ENCODE measurements around the gene GRID2.
A peak's percentile ranks its signal among the peaks of the same experiment; 100 is the strongest.

The GRID2 gene

GRCh38 chr4:93722446-93722845 is 1418.7 kb downstream of the GRID2 start:
- DNase-seq, result no peak

- no peak for DNase-seq
Measured at GRCh38 chr4:93730251-93730650, 1426.5 kb downstream of the GRID2 start.

- no peak for DNase-seq
Measured at GRCh38 chr4:93730760-93731159, 1427.0 kb downstream of the GRID2 start.

GRCh38 chr4:93731456-93731855 is 1427.7 kb downstream of the GRID2 start:
- DNase-seq, result peak; percentile 3

DNA sequence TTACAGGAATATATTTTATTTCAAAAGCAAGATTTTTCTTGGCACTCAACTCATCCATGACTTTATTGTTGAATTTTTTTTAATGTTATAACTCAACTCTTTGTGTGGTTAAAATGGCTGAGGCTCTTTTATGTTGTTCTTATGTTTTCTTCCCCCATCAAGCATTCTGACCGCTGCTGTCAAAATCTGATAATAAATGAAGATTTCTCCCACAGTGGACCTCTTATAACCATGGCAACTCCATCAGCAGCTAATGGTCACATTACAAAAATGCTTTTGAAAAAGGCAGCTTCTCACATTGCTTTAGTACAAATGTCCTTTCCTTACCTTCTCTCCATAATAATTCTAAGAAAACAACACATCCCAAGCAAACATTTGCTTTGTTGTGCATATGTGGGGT is 1428.7 kb downstream of the GRID2 start:
- no peak for DNase-seq

DNA sequence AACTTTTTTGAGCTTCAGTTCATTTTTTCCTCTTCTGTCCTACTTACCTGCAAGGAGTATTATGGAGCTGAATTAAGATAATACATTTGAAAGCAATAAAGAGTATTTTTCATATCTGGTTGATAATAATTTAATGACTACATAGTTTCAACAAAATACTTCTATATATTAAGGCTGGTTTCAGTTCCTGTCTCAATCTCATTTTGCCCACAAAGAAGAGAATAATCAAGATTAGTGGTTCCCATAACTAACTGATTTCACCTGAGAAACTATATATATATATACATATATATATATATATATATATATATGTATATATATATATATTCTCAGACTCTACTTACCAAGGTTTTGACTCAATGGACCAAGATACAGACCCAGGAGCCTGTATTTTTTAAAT is 1437.1 kb downstream of the GRID2 start:
- no peak for DNase-seq

GRCh38 chr4:93743022-93743421 is 1439.3 kb downstream of the GRID2 start:
- no peak for DNase-seq

- no peak for DNase-seq
Measured at GRCh38 chr4:93743635-93744034, 1439.9 kb downstream of the GRID2 start.

- no peak for DNase-seq
Measured at GRCh38 chr4:93744961-93745360, 1441.2 kb downstream of the GRID2 start.

DNA sequence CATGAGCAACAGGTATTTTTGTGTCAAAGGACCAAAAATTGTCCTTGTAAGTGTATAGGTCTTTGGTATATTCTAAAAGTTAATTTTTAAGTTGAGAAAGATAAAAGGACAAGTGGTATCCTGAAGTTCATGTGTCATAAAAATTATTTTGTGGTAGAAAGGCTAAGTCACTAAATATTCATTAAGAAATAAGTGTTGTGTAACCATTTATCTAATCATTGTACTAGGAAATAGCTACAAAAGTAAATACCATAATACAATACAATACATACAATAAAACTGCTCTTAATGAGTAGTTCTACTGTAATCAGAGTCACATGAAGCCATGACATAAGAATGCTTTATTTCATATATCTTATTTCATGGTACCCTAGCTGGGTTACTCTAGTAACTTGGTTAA is 1442.3 kb downstream of the GRID2 start:
- no peak for DNase-seq

GRCh38 chr4:93747220-93747619 is 1443.5 kb downstream of the GRID2 start:
- DNase-seq, result no peak

DNA sequence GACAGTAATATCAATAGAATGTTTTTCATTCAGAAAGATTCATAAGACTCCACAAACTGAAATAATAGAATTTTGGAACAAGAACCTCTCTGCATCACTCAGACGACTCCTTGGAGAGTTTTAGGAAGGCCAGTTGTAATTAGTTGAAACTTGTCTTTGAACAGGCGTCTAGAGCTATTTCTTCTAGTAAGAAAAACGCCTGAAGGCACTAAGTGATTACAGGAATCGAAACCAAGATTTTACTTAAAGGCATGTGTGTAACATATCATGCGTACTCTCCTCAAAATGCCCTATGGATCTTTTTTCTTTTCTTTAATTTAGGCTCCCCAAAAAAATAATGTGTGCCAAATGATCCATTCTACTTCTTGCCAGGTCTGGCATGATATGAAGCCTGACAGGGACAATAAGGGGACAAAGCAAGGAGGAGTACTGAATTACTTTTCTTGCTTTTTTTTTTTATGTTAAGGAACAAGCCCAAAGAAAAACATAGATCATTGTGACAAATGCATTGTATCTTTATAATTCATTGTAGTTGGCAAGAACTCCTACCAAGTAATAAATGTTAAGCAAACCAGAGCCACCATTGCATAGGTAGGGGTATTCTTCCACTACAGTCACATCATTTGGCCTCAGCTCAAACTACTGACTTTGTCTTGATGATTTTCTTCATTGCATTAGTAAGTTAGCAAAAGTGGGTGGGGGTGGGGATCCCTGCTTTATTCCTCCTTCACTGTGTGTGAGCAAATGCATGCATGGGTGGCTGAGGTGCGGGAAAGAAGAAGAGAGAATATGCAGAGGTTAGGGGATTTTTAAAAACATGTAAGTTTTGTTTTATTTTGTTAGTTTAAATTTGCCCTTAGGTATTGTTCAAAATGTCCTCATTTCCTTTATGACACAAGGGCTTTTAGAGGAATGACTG is 1444.9 kb downstream of the GRID2 start:
- no peak for DNase-seq

DNA sequence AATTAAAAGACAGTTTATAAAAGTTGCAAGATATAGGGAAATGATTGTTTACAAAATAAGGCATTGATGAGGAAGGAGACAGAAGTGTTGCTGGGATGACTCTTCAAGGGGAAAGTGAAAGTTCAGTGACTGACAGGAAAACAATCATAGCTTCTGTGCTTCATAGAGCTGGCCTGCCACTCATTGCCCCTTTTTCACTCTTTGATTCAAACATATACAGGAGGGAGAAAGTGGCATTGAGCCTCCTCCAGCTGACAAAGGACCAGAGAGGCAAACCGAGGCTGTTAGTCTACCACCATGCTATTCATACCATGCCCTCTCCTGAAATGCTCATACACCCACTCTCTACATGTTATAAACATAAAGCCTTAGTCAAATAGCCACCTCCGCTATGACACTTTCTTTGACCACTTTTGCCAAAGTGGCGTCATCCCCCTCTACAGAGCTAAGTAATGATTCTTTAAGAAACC is 1445.6 kb downstream of the GRID2 start:
- no peak for DNase-seq

DNA sequence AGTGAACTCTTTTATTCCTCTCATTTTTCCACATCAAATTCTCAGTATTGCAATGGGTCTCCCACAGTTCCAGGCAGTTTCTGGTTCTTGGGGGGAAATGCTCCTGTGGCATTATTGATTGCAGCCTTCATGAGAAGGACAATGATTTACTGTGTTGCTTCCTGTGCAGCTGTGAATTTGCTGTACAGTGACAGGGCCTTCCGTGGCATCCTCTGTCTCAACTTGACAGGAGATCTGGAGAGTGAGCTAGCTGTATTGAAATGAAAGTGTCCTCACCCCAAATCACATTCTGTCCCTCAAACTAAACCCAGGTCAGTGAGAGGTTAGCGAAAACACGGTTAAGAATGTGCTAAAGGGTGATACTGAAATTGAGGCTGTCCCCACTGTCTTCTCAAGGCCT is 1447.6 kb downstream of the GRID2 start:
- DNase-seq, result no peak

- DNase-seq, result no peak
Measured at GRCh38 chr4:93756101-93756500, 1452.3 kb downstream of the GRID2 start.

DNA sequence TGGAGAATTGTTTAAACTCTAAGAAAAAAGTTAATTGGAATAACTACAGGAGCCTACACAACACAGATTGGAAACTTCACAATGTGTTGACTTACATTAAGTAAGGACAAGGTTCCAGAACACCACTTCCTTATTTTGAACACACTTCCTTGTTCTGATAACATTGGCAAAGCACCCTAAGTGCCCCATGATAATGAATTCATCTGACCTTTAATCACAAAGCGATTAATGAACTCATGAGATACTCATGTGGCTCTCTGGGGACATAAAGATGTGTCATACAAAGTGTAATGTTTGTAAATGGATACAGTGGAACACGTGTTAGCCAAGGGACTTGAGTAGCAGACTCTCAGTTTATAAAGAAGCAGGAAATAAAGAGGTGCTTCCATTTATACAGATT is 1455.7 kb downstream of the GRID2 start:
- DNase-seq, result peak; percentile 36

DNA sequence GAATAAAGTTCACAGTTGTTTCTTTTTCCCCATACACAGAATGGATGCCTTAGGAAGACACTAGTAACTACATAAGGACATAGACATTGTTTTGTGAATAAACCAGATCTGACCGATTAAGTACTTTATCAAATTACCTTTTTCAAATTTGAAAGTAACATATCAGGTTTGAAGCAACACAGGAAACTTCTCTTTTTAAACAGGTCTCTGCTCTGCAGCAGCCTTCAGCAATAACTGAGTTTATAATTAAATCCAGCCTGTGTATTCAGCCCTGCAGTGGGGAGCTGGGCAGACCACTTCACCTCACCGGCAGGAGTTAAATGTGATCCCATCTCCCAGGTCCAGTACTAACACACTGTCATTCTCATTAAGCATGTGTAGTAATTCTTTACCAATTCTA is 1456.5 kb downstream of the GRID2 start:
- no peak for DNase-seq

DNA sequence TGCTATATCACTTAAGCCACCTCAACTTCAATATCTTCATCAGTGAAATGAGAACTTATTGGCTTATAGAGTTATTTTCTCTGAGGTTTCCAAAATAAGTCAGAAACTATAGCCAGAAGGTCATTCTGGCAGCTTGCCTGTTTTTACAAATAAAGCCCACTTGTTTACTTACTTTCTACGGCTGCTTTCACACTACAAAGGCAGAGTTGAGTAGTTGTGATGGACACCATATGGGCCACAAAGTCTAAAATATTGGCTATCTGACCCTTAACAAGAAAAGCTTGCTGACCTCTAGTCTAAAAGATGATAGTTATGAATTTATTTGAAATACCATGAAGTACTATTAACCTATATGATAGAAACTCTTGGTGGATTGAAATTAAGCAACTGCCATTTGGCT is 1457.5 kb downstream of the GRID2 start:
- no peak for DNase-seq

DNA sequence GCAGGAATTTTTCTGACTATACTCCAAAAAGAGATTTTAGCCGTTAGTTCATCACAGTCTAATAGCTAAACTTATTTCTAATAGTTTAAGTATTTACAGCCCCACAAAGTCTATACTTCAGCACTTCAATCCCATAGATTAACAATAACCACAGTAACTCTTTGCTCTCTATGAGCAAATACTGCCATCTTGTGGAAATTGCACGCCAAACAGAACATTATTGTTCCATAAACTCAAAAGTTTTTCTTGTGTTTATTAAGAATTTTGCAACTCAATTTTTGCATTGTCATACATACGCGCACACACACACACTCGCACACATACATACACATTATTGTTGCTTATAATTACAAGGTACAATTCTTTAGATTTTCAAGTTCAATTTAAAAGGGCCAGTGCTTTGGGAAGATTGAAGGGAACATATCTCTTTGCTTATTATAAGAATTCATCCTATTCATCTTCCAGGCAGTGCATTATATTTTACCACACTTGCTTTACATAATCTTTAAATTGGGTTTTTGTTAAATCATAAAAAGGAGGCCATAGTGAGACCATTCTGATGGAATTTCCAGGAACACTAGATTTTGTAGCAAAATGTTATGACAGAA is 1461.0 kb downstream of the GRID2 start:
- peak; percentile 73 for DNase-seq

DNA sequence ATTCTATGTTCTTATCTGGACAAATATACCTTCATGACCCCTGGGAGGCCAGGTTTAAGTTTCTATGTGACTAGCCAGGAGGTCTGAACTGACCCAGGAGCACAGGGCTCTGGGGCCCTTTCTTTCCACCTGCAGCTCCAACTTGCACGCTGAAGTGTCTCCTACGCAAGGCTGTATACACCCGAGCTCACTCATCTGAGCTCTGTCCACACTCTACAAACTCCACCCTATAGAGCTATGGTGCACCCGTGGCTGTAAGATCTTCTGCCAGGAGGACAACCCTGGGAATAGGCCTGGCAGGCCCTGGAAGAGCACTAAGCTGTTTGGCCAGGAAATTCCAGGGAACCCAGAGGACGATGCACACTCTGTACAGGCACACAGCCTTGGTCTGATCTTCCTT is 1464.2 kb downstream of the GRID2 start:
- no peak for DNase-seq

- DNase-seq, result no peak
Measured at GRCh38 chr4:93770201-93770600, 1466.4 kb downstream of the GRID2 start.

DNA sequence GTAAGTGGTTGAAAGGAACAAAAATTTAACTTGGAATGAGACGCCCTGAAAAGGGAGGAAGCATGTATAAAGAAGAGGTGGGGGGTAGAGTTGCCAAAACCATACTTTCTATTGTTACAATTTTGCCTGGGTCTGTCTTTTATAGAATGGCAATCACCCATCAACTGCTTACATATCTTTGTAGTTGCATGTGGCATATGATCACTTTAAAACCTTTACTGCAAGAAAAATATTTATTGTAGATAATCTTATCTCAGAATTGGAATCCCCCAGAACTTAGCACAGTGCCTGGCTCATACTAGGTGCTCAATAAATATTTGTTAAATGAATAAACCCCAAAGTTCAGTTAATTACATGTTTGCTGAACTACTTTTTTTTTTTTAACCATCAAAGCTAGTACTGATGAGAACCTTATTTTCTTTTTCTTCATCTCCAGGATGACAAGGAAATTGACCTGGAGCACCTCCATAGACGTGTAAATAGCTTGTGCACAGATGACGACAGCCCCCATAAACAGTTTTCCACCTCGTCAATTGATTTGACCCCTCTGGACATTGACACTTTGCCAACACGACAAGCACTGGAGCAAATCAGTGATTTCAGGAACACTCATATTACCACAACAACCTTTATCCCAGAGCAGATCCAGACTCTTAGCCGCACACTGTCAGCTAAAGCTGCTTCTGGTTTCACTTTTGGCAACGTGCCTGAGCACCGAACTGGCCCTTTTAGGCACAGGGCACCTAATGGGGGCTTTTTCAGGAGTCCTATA is 1468.1 kb downstream of the GRID2 start:
- no peak for DNase-seq

DNA sequence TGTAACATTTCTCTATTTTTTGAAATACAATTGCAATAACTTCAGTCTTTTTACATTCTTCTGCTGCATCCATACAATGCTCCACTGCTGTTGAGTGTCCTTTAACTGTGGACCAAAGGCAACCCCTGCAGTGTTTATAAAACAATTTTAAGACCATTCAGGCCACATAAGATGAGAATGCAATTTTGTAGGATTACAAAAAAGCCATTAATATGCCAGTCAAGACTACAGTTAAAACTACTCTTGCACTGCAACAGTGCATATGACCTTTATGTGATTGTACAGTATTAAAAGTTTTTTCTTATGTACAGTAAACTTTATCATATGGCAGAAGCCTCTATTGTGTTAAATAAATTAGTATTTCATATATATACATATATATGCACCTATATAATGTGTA is 1469.1 kb downstream of the GRID2 start:
- DNase-seq, result no peak

DNA sequence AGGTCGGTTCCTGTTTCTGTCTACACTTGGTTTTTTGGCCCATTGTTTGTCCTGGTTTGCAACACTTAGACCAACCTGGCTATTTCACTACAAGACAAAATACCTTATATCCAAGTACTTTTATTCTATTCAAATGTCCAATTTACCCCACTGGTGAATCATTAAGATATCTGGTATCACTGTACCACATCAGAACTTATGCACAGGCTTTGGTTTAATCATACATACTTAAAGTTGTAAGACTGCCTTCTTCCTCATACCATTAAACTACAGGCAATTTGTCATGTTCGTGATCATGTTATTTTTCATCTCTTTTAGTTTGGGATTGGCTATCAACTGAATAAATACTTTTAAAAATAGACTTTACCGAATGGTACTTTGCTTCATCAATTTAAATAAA is 1471.8 kb downstream of the GRID2 start:
- DNase-seq, result no peak
